NCI-H1930 (cell line): ENCODE measurements around the gene CEP72.

Experiments
- DNase-seq, 2 experiments: peaks; one replicate each; lab custom pipeline; 2025; lab: John Stamatoyannopoulos, UW

Gene CEP72

GRCh38 chr5:658103-658502, 46.0 kb downstream of the CEP72 start:
- no peak for DNase-seq

DNA sequence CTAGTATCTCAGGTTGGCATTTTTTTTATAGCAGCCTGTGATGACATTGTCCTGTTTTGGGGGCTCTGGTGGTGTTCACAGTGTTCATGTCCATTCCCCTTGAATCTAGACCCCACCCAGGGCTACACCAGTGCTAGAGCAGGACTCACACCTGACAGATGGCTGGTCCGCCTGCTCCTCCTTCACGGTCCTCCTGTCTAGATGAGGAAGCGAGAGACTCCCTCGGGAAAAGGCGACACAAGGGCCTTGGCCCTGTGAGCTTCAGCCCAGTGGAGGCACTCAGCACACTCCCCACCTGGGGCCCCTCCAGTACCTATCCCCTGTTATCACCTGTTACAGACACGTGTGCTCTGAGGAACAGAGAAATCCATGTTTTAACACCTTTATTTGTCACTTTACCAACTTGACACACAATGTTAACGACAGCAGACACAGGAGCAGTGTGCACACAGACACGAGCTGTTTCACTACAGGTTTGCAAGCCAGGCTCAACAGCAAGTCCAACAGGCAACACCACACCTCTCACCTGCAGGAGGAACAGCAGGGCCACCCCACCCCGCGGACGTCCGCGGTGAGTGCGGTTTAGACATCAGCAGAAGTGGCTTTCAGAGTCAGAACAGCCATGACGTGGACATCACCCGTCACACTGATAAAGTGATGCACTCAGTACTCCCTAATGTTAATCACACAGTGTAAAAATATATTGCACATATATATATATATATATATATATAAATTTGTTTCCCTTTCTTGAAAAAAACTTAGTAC, 47.5 kb downstream of the CEP72 start:
- no peak for DNase-seq

DNA sequence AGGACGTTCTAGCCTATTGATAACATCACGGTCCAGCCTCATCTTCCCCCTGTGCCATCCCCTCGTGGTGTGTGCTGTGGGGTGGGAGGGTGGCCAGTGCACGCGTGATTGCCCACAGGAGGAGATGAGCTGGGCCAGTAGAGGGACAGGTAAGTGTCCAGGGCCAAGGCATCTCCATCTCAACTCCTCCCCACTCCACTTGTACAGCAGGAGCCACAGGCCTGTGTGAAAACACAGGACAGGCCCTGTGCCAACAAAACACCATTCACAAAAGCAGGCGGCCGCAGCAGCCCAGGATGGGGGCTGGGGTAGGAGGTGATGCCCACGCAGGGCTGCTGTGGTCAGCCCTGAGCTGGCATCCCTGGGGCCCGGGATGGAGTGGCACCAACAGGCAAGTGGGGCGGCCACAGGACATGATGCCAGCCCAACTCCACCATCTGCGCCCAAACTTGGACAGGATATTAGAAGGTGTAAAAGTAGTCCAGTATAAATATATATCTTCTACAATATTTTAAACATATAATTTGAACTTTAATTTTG, 48.4 kb downstream of the CEP72 start:
- DNase-seq: no peak

DNA sequence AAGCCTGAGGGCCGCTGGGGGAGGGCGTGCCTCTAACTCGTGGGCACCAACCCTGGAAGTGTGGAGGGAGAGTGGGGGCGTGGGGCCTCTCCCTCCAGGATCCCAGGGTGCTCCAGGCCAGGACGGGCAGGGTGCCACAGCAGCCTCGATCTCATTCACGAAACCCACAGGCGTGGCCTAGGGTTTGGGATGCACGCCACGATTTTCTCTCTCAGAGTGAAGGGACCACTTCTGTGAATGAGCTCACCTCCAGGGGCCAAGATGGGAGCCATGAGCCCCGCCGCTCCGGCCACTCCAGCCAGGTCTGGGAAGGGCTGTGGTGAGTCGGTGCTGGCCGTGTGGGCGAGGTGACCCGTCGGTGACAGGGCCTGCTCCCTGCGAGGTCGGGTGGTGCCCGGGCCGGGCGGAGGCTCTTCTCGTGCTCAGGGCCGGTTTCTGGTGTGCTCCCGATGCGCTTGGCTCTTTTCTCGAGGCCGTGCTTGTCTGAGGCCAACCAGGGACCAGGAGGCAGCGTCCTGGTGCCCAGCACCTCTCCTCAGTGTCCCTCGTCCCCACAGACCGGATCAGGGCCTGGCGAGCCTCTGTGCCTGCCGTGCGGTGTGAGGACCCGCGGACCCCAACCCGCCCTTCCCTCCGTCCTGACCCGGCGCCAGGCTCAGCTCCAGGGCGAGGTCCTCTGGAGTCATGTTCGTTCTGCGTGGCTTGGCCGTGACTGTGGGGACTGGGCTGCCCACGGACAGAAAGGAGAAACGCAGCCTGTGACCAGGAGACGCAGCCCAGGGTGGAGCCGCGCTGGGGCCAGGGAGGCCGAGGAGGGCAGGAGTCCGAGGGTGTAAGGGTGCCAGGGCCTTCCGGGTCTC, 50.0 kb downstream of the CEP72 start:
- DNase-seq: no peak

DNA sequence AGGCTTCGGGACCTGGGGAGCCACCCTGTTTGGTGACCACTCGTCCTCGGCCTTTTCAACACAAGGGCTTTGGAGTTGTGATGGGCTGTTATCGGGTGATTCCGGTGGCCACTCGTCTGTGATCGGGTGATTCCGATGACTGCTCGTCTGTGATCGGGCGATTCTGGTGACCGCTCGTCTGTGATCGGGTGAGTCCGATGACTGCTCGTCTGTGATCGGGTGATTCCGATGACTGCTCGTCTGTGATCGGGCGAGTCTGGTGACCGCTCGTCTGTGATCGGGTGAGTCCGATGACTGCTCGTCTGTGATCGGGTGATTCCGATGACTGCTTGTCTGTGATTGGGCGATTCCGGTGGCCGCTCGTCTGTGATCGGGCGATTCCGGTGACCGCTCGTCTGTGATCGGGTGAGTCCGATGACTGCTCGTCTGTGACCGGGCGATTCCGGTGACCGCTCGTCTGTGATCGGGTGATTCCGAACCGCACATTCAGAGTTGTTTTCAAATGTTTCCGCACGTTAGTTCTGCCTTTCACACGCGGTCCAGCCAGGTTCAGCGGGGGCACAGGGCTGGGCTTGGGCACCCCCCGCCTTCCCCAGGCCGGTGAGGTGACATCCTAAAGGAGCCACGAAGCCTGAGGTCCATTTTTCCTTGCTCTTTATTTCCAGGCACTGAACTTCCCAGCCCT, 50.8 kb downstream of the CEP72 start:
- no peak for DNase-seq

DNA sequence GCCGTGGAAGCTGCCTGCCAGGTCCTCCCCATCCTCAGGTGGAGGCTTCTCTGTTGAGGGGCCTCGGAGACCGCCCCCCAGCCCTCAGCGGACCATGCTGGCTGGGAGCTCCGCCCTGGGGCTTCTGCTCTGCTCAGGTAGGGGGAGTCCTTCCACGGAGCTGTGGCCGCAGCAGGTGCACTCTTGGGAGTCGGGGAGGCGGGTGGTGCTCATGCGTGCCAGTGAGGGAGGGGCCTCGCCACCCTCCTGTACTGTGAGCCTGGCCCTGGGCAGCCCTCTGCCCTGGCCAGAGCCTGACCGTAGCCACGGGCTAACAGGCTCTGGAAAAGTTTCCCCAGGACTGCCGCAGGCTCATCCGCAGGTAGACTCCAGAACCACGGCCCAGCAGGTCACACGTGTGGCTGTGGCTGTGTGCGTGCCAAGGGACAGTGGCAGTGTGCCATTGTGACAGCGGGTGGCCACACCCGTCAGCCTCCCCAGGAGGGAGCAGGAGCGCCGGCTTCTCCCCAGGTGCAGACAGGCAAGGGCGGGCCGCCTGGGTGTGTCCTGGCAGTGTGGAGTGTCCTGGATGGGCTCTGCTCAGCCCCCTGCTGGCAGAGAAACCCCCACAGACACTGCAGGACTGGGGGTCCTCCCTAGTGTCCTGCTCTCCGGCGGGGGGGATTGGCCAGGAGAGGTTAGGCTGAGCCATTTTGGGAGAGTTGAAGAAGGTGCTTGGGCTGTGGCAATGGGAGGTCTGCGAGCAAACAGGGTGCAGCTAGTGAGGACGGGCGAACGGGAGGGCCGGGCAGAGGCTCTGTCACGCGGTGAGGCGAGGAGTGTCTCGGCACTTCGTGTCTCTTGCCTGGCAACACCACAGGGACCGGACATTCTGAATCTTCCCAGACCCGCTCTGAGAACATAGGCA, 51.5 kb downstream of the CEP72 start:
- DNase-seq: no peak

DNA sequence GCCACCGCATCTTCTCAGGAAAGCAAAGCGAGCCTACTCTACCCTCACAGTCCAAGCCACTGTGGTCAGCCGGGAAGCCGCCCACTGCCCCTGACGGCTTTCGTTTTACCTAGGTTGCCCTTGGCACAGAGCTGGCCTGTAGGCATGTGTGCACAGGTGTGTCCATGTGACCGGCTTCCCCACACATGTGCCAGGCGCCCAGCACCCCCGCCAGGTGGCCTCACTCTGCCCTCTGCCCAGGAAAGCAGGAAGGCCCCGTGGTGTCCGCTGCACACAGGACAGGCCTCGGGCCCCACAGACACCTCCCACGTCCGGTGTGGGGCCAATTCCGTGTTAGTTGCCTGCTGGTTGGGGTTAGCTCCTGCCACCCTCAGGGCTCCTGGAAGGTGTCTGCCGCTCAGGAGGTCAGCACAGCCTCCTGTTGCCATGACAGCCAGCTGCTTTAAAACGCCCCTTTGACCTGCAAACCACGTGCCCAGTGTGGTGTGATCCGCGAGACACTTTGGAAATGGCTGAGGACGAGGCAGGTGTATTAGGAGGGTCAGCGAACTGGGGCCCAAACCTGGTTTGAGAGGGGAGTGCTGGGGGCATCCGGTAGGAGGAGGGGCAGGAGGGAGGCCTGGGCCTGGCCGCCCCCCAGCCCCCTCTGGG, 52.3 kb downstream of the CEP72 start:
- DNase-seq: no peak

- no peak for DNase-seq
Measured at GRCh38 chr5:664994-665360, 52.8 kb downstream of the CEP72 start.

DNA sequence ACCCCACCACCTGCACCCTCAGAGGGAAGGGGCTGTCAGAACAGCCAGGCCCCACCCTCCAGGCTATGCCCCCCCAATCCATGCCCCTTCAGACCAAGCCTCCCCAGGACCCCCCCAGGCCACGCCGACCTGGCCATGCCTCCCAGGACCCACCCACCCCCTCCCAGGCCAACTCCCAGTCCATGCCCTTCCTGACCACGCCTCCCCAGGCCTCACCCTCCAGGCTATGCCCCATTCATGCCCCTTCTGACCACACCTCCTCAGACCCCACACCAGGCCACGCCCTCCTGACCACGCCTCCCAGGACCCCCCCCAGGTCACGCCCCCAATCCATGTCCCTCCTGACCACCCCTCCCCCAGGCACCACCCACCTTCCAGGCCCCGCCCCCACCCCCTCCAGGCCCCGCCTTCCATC, 53.4 kb downstream of the CEP72 start:
- DNase-seq: peak in 1 of 2 experiments; percentile 28

DNA sequence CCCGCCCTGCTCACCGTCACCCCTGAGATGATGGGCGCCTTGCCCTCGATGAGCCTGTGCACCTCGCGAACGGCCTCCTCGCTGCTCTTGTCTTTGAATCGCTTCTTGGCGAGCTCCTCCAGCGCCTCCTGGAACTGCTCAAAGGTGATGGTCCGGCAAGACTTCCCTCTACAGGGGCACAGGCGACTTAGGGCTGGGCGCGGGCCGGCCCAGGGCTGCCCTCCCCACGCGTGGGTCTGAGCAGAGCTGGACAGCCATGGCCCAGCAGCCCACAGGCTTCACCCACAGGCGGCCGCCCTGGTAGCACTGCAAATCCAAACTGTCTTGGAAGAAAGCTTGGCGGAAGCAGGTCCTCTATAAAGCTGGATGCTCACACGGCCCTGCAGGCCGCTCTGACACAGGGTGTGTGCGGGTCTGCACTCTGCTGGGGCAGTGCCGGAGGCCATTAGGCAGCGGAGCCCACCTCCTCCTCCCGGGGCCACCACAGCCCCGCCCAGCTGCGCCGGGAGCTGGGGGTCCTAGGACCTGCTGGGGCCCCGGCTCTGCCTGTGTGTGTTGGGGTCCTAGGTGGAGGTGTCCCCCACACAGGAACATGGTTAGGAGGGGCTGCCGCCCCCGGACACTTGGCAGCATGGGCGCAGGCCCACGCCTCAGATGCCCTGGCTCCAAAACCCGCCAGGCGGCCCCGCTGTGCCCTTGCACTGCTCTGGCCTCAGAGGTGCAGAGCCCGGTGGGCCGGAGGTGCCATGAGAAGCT, 54.0 kb downstream of the CEP72 start:
- no peak for DNase-seq

DNA sequence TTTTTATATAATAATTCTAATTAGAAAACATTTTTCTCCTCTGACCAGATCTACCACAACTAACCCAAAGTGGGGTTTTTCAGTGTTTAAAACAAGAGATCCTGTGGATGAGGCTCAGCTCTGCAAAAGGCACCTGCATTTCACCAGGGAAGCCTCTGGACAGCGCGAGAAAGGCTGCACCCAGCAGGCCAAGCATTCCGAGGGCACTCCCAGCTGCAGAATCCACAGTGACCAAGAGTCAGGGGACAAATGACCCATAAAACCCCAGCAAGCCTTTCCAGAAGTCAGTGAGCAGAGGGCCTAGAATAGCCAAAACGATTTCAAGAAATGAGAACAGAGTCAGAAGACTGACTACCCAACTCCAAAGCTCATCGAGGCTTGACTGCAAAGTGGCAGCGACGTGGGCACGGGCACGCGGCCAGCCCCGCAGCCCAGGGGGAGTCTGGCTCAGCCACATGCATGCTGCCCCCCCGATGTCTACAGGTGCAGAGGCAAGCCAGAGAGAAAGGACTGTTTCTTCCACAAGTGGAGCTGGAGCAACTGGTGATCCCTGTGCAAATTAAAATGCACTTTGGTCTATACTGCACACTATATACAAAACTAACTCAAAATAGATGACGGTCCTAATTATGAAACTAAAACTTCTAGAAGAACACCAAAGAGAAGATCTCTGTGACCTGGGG, 54.8 kb downstream of the CEP72 start:
- DNase-seq: no peak

- no peak for DNase-seq
Measured at GRCh38 chr5:668283-668995, 56.3 kb downstream of the CEP72 start.

- DNase-seq: no peak
Measured at GRCh38 chr5:669111-669841, 57.1 kb downstream of the CEP72 start.

DNA sequence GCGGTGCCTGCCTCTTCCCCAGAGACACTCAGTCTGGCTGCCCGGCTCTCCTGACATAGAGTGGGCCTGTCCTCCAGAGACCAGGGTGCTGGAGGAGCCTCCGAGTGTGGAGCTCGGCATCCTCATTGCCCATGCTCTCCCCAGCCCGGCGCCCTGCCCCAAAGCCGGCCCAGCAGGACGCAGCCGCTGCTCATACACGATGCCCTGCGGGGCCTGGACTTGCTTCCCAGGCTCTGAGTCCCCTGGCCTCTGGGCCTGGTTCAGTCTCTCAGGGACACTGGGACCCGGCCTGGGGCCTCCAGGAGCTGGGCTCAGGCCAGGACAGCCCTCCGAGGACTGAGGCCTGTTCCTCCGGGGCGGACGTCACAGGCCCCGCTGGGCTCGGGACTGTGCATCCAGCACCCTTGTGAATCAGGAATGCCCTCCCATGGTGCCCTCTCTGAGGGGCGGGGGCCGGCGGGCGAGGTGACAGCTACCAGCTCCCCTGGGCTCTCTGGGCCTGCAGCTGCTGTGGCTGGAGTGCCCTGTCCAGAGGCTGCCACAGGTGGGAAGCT, 57.8 kb downstream of the CEP72 start:
- DNase-seq: no peak

DNA sequence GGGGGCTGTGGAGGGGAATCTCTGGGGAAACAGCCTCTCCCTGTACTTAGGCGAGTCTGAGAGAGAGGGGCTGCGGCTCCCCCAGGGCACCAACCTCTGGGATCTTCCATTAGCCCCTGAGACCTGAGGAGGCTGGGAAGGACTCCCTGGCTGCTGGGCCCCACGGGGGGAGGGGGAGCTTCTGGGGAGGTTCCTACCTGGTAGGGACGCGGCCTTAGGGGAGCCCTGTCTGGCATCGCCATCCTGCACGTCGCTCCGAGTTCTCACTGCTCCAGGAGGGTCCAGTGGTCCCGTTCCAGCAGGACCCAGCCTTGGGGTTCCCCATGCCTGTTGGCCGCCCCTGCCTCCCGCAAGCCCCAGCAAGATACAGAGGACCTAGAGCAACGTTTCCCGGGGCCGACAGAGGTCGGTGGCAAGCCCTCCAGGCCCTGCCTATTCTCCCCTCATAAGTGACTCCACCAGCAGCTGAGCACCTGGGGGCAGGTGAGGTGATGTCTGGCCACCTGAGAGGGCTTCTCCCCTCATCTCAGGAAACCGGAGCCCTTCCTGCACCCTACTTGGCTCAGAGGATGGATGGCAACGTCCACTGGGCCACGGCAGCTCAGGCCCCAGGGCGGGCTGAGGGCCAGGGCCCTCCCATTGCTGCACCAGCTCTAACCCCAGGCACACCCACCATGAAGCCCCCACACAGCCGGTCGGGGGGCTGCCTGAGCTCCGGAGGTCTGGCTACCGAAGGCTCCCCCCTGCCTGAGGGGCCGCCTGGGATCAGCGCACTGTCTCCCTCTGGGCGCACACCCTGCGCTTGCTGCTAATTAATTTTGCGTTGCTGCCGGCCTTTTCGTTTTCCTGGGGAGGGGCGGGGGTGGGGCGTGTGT, 58.5 kb downstream of the CEP72 start:
- DNase-seq: no peak

GRCh38 chr5:671459-672328, 59.6 kb downstream of the CEP72 start:
- DNase-seq: peak; percentile 74 to 81
